Right ventricle myocardium superior (tissue), 1 donor: Measurements from ENCODE around the gene SPTAN1. TPM values are rescaled to one million over a fixed set of nuclear protein-coding genes. Genes with fewer than 3 reads are reported as not detected.
A peak's percentile ranks its signal among the peaks of the same experiment; 100 is the strongest.
"Not testable (repeated sequence)": the region's sequence is repeated elsewhere in the genome, so short reads cannot be mapped to it uniquely, and the experiment has no call there.

Experiments
- ATAC-seq: fragments of 200-7000 bp; cut with Tn5 transposase; one replicate; pipeline ENCODE4 v1.9.1; 2020; ENCODE audit warnings: mild to moderate bottlenecking; ENCODE audit not compliant: poor library complexity
- DNase-seq: peaks from one replicate; pipeline ENCODE4 v3.0.0-alpha.2; 2020
- intact Hi-C: fragments of 100-400 bp; cut with DNase I; formaldehyde crosslinking; loops from one replicate; pipeline ENCODE4 v1.11.2; 2022
- long read RNA-seq: library from polyadenylated mRNA; unstranded; transcript quantifications from one replicate; pipeline ENCODE4 v2.0.0, GENCODE V29; 2021
- total RNA-seq: library from RNA; stranded (reverse); fragmentation: NEBNext Ultra II Directional; extraction: Animal tissue kit (Norgen Biotek cat#: 25700); gene quantifications from one replicate; pipeline ENCODE4 v1.2.1, GENCODE V29; 2021
- donor health status: DM: no; HTN: yes; CAD: no; lungs with severe emphysema.

SPTAN1 gene
- total RNA-seq, result 203 TPM
- long read RNA-seq, full-length matches to known transcripts, result 7 of 79 reads
- long read RNA-seq, partial matches to known transcripts, result 58 of 79 reads
- long read RNA-seq, other reads (novel, unspliced or antisense), result 14 of 79 reads

- intact Hi-C loops, result loop anchor here (5.0 kb wide), 1 partner anchor 95 kb away; the partner anchor contains the start of gene ODF2
Measured at GRCh38 chr9:128552153-128552743, at the start of gene SPTAN1. TSS of gene SPTAN1 (plus strand) at chr9:128552587. CDS start at chr9:128566741, 14,154 bp downstream.

DNA sequence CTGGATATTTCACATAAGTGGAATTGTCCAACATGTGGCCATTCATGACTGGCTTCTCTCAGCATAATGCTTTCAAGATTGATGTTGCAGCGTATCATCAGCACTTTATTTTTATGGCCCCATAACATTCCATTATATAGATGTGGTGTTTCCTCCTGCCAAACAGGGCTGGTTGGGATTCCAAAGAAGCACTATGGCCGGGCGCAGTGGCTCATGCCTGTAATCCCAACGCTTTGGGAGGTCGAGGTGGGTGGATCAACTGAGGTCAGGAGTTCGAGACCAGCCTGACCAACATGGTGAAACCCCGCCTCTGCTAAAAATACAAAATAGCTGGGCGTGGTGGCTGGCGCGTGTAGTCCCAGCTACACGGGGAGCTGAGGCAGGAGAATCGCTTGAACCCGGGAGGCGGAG lies 49.0 kb upstream of the SPTAN1 start:
- intact Hi-C loops, ATAC-seq, DNase-seq: not testable (repeated sequence)

More at GRCh38 chr9:128552153-128552743, at the start of gene SPTAN1:
- DNase-seq (peak; percentile 94), ATAC-seq (peak; percentile 91)

GRCh38 chr9:128503870-128504269 lies 48.5 kb upstream of the SPTAN1 start:
- ATAC-seq (peak; percentile 48), DNase-seq (no peak)
- intact Hi-C loops, result no loop called here

DNA sequence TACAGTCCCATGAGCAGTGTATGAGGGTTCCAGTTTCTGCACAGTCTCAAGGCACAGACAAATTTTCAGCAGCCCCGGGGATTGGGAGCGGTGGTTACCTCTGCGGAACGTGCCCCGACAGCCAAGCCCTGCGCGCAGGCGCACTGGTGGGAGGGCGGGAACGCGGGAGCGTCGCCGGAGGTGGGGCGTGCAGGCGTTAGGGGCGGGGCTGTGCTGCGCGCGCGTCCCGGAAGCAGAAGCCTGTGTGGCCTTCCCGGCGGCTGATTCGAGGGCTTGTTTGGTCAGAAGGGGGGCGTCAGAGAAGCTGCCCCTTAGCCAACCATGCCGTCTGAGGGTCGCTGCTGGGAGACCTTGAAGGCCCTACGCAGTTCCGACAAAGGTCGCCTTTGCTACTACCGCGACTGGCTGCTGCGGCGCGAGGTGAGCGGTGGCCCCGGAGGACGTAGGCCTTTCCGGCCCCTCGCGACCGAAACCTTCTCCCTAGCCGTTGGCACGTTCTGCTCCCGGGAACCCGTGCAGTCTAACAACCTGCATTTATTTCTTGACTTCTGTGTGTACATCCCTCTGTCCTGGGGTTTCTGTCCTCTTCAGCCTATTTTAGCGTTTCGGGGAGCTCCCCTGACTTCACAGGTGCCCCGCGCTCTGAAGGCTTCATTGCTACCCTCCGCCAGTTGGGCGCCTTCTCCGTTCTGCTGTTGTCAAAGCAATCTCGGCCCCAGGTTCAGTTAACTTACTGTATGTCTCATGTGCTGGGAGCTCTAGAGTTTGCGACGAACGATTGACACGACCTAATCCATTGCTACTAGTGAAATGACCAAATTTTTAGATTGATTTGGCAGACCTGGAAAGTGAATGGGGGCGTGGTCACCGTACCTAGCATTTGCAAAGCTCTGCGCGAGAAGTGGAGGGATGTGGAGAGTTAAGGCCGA lies 47.6 kb upstream of the SPTAN1 start, which contains the start of gene GLE1:
GLE1 (plus strand) TSS at position 235 of the 929 bp plus-strand sequence; CDS start at position 322, 87 bp downstream.
- peak; percentile 100 for ATAC-seq
- DNase-seq, result peak; percentile 98
- intact Hi-C loops, result no loop called here

DNA sequence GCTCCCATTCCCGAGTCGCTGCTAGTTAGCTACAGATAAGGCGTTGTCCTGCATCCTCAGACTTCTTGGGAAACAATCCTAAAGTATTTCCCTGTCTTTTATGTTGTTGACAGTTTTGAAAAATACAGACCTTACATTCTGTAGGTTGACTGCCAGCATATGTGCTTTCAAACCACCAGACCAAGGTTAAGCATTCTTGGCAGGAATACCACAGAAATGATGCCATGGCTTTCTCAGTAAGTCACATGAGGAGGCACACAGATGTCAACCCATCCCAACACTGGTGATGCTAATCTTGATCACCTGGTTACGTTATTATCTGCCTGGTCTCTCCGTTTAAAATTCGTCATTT lies 47.0 kb upstream of the SPTAN1 start:
- intact Hi-C loops, result no loop called here
- ATAC-seq, result no peak
- DNase-seq, result no peak

- DNase-seq, intact Hi-C loops, ATAC-seq: not testable (repeated sequence)
Measured at GRCh38 chr9:128505906-128506305, 46.5 kb upstream of the SPTAN1 start.

GRCh38 chr9:128512820-128513219 lies 39.6 kb upstream of the SPTAN1 start:
- no peak for DNase-seq
- intact Hi-C loops, result no loop called here
- ATAC-seq, result no peak

- intact Hi-C loops, result no loop called here
- DNase-seq (no peak), ATAC-seq (no peak)
Measured at GRCh38 chr9:128521956-128522355, 30.4 kb upstream of the SPTAN1 start.

GRCh38 chr9:128523199-128523925 lies 29.0 kb upstream of the SPTAN1 start:
- intact Hi-C loops, result no loop called here
- ATAC-seq (peak; percentile 49), DNase-seq (peak; percentile 60)

DNA sequence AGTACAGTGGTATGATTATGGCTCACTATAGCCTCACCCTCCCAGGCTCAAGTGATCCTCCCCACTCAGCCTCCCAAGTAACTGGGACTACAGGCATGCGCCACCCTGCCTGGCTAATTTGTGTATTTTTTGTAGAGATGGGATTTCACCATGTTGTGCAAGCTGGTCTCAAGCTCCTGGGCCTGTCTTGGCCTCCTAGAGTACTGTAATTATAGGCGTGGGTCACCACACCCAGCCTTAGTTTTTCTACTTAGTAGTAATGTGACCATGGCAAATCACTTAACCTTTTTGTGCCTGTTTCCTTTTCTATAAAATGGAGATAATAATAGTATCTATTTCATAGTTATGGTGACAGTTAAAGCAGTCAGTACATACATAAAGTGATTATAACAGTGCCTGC lies 25.7 kb upstream of the SPTAN1 start:
- intact Hi-C loops, result no loop called here
- ATAC-seq, result no peak
- no peak for DNase-seq

GRCh38 chr9:128528445-128529160 lies 23.8 kb upstream of the SPTAN1 start:
- intact Hi-C loops, result no loop called here
- ATAC-seq (no peak), DNase-seq (no peak)

DNA sequence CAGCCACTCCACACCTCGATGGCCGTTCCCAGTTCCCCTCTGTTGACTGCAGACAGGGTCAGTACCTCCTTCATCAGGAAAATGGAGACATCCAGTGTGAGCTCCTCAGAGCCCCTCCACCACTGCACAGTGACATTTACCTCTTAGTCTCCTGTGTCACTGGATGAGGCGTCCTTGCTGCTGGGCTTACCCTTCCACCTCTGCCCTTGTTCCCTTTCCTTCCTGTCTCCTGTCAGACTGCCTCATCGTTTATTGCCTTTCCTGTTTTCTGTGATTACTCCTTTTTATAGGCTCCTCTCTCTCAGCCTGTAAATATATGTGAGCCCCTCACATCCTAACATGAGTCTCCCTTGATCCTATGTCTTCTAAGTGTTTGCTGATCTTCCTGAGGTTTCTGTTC lies 23.2 kb upstream of the SPTAN1 start:
- intact Hi-C loops, result no loop called here
- ATAC-seq (no peak), DNase-seq (no peak)

GRCh38 chr9:128532581-128532980 lies 19.8 kb upstream of the SPTAN1 start:
- intact Hi-C loops, result no loop called here
- no peak for ATAC-seq
- no peak for DNase-seq

DNA sequence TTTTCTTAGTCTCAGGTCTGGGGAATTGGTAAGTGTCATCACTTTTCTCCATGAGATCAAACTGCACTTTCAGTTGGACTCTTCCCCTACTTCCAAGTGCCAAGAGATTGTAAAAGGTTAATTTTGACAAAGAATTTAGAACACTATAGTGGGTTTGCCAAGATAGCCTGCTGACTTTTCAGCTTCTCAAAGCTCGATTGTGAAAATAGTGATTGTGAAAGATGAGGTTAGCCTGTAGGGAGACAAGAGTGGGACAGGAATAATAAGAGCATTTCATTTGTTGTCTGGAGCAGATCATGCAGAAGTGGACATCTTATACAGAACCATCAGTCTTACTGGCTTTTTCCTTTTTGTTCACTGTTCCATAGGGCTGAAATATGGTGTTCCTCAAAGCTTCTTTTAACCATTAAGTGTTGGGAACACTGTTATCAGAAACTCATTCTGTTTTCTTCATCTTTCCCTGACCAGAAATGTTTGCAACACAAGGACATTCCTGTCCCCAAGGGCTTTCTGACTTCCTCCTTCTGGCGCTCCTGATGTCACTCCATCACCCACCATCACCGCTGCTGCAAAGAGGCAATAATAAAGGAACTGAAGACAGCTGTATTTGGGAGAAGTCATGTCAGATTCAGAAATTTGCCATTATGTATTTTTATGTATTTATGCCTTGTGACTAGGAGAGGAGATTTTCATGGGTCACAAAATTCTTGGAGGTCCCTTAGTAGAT lies 11.6 kb upstream of the SPTAN1 start:
- ATAC-seq, result peak; percentile 87
- DNase-seq, result no peak
- intact Hi-C loops, result no loop called here

GRCh38 chr9:128546504-128546903 lies 5.9 kb upstream of the SPTAN1 start:
- no peak for ATAC-seq

DNA sequence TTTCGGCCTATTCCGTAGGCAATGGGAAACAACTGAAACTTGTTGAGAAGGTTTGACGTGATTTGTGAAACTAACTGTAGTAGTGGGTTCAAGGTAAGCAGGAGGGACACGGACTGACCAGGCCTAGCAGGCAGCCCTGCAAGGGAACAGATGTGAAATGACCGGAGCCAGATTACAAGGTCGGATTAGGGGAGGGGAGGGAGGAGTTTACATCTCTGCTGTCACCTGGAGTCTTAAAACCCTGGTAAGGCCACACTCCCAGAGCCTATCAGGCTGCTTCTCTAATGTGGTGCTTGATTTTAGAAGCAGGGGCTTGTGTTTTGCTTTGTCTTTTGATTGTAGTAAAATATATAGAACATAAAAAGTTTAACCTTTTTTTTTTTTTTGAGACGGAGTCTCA lies 3.5 kb upstream of the SPTAN1 start:
- intact Hi-C loops, result no loop called here
- DNase-seq (no peak), ATAC-seq (no peak)

More at GRCh38 chr9:128546504-128546903, 5.9 kb upstream of the SPTAN1 start:
- intact Hi-C loops, result no loop called here
- no peak for DNase-seq

- ATAC-seq, result no peak
- intact Hi-C loops, result loop anchor here (5.0 kb wide), 1 partner anchor 93 kb away; the partner anchor contains the start of gene ODF2
- no peak for DNase-seq
Measured at GRCh38 chr9:128550226-128550625, 2.2 kb upstream of the SPTAN1 start.
